GM23248 (cell line): ENCODE results near the gene ADAMTS7.
"Not testable (repeated sequence)": the region's sequence is repeated elsewhere in the genome, so short reads cannot be mapped to it uniquely, and the experiment has no call there.

ENCODE experiments used
- EZH2 ChIP-seq: fragments of 200-600 bp; sonication (generic); IDR thresholded peaks from 2 replicates; pipeline ENCODE4 v1.6.1; 2018; ENCODE audit warnings: antibody characterized with exemption, mild to moderate bottlenecking; ENCODE audit not compliant: insufficient read depth, poor library complexity, severe bottlenecking
- EZH2phosphoT487 ChIP-seq: fragments of 200-600 bp; sonication (generic); IDR thresholded peaks from 2 replicates; pipeline ENCODE4 v1.6.1; 2018; ENCODE audit warnings: antibody characterized with exemption, moderate library complexity, mild to moderate bottlenecking, low read depth; ENCODE audit not compliant: insufficient read depth

DNA sequence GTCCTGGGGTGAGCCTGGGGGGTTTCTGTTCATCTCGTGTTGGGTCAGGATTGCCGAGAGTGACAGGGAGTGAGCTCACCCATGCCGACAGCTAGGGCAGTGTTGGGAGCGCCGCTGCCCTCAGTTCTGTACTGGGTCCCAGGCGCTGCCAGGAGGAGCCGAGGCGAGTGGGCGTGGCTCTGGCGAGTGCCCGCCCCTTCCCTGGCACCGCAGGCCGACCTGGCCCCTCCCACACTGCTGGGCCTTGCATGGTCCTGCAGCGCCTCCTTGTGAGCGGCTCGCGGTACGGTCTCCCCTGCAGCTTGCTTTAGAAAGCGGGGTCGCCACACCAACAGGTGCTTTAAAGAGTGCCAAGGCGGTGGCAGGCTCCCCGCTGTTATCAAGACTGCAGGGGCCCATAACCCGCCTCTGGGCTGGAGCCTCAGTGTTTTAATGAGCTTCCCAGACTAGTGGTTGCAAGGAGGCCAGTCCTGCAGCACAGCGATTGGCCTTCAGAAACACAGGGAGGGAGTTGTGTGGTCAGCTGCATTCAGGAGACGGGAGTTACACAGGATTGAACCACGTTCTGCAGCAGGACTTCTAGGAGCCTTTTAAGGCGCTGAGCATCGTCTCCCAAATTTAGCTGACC is 60.2 kb downstream of the ADAMTS7 start:
- not testable (repeated sequence) for TF ChIP-seq EZH2phosphoT487, EZH2
